GM21825 (cell line): ENCODE results near the gene ZNF735.
"Not testable (repeated sequence)": the region's sequence is repeated elsewhere in the genome, so short reads cannot be mapped to it uniquely, and the experiment has no call there.

Experiments used
- ATAC-seq: cut with Tn5 transposase; IDR thresholded peaks from one replicate; pipeline ENCODE4 v1.9.1; 2021; ENCODE audit warnings: mild to moderate bottlenecking, moderate library complexity; ENCODE audit not compliant: unreplicated experiment

Gene ZNF735

DNA sequence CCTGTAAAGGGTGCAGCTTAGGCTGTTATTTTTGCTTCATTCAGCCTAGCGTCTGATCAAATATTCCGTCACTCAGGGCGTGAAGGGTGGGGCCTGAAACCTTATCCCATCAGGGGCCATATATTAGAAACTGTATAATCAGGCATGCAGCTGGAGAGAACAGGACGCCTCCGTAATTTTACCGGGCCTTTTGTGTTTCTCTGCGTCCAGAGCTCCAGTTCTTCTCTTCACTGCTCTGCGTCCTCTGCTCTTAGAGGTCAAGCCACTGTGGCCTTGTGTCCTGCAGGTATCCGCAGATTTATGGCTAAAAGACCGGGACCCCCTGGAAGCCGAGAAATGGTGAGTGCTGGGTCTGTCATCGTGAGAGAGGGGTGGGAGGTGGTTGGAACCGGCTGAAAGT is at the start of gene ZNF735:
Gene ZNF735 (plus strand): TSS at position 301 of the 400 bp plus-strand sequence. CDS start 0 bp downstream, at position 301.
- ATAC-seq = no peak

GRCh38 chr7:64170974-64171373 is 36.0 kb upstream of the ZNF735 start:
- ATAC-seq = not testable (repeated sequence)

- no peak for ATAC-seq
Observed at GRCh38 chr7:64174328-64174727, 32.7 kb upstream of the ZNF735 start.

DNA sequence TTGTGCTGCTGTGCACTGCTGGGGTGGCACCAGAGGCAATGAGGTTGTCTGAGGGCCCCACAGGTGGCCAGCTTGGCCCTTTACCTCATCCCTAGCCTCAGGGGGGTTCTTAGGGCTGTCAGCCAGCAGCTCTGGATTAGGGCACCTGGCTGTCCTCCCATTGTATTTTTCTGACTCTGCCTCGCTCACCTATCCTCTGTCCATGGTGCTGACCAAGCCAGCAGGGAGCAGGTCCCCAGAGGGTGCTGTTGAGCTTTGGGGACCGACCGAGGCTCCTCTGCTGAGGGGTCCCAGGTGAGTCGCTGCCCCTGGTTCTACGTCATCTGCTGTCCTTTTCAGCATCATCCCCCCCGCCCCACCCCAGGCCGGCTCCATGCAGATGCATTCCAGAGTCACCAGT is 32.1 kb upstream of the ZNF735 start:
- no peak for ATAC-seq

DNA sequence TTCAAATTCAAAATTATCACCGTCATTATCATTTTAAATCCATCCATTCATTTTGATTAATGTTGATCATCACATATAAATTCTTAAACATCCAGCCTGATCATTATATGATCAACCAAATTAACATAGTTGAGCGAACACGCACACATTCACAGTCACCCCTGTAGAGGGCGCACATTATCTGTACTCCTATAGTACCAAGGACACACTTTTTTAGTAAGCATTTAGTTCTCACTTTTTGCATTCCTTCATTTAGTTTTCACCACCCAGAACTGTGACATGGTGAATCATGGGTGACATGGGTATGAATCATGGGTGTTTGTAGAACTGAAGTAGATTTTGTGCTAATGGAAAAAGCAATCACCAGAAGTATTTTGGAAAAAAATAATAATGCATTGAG is 26.0 kb upstream of the ZNF735 start:
- ATAC-seq = no peak

GRCh38 chr7:64181586-64181985 is 25.4 kb upstream of the ZNF735 start:
- ATAC-seq = no peak

- ATAC-seq = no peak
Observed at GRCh38 chr7:64182036-64182790, 24.8 kb upstream of the ZNF735 start.

GRCh38 chr7:64183126-64183742 is 23.8 kb upstream of the ZNF735 start:
- ATAC-seq = no peak

DNA sequence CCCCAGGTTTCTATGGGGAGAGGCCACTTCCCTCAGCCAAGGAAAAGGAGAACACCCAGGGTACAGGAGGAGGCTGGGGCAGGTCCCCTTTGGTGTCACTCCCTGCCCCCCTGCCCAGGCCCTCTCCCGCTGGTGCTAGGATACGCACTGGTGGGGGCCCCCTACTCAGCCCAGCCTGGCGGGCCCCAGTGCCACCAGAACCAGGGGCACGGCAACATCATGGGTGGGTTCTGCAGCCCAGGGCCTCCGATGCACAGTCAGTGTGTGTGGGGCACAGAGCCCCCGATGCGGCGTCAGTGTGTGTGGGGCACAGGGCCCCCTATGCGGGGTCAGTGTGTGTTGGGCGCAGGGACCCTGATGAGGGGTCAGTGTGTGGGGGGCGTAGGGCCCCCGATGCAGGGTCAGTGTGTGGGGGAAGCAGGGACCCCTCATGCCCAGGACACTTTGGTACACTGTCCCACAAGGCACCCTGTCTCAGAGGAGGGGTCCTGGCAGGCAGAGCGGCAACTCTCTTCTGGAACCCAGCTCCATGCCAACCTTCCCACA is 23.1 kb upstream of the ZNF735 start:
- no peak for ATAC-seq

GRCh38 chr7:64184376-64184775 is 22.6 kb upstream of the ZNF735 start:
- ATAC-seq = no peak

- no peak for ATAC-seq
Observed at GRCh38 chr7:64187408-64187807, 19.6 kb upstream of the ZNF735 start.

DNA sequence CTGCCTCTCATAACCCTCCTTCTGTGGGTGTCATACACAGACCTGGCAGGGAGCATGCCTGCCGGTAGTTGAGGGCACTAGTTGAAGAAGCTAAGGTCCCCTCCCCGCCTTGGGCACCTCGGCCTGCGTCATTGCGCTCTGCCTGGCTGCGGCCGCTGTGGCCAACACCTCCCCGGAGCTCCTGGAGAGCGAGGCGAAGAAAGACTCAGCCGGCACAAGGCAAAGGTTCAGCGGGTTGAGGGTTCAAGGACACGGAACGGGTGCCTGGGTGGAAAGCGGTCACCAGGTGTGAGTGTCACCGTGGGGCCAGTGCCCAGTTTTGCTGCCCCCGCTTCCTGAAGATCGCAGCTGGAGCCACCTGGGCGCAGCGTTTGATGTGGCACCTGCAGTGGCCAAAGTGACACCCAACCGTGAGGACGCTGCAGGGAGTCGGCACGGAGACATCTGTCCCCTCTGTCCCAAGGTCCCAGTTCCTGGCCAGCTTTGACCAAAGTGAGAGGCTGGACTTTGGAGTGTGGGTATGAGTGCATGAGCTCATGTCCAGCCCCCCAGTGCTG is 14.8 kb upstream of the ZNF735 start:
- no peak for ATAC-seq

- no peak for ATAC-seq
Observed at GRCh38 chr7:64192775-64193174, 14.2 kb upstream of the ZNF735 start.

GRCh38 chr7:64219710-64220298 is 12.8 kb downstream of the ZNF735 start:
- ATAC-seq = not testable (repeated sequence)

GRCh38 chr7:64223366-64223765 is 16.4 kb downstream of the ZNF735 start:
- no peak for ATAC-seq

DNA sequence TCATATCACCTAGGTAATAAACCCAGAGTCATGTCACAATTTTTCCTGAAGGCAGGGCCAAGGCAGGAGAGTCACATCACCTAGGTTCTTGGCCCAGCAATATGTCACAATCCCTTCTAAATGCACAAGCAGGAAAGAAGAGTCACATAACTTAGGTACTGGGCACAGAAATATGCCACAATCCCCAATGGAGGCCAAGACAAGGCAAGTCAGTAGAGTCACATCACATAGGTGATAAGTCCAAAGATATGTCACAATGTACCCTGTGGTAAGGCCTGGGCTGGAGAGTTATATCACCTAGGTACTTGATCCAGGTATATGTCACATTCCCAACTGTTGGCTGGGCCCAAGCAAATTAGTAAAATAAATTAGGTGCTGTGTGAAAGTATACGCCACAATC is 21.2 kb downstream of the ZNF735 start, which contains the start of gene ZNF679:
Gene ZNF679 (plus strand): TSS at position 301 of the 400 bp plus-strand sequence. CDS start 20,644 bp downstream, outside the sequence.
- ATAC-seq = not testable (repeated sequence)

DNA sequence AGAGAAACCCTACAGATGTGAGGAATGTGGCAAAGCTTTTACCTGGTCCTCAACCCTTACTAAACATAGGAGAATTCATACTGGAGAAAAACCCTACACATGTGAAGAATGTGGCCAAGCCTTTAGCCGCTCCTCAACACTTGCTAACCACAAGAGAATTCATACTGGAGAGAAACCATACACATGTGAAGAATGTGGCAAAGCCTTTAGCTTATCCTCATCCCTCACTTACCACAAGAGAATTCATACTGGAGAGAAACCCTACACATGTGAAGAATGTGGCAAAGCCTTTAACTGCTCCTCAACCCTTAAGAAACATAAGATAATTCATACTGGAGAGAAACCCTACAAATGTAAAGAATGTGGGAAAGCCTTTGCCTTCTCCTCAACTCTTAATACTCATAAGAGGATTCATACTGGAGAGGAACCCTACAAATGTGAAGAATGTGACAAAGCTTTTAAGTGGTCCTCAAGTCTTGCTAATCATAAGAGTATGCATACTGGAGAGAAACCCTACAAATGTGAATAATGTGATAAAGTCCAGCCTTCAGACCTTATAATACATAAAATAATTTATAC is 59.4 kb downstream of the ZNF735 start:
- no peak for ATAC-seq
